Measurements from ENCODE around the gene DPP8. TPM values are rescaled to one million over a fixed set of nuclear protein-coding genes. Genes with fewer than 3 reads are reported as not detected.

DPP8 gene
- polyA plus RNA-seq, 3 donors from 2014 or later = 33.1 to 103 (median 52.0) TPM

GRCh38 chr15:65434201-65434600 is 83.3 kb downstream of the DPP8 start:
- H3K36me3 Mint-ChIP-seq = no peaks in the 10 kb centered on the region
- H3K9me3 Mint-ChIP-seq = no peaks in the 10 kb centered on the region
- no peak overlapping the region for H3K4me3 Mint-ChIP-seq
- H3K4me1 Mint-ChIP-seq = no peaks in the 10 kb centered on the region
- peaks cover 0 to 3% (median 2%) of the 10 kb centered on the region in 3 donors for H3K27me3 Mint-ChIP-seq (ENCODE audit: low read depth in 3 of 3)
- no peak overlapping the region for H3K27ac Mint-ChIP-seq
- no peak for DNase-seq

- Mint-ChIP-seq H3K4me3 (no peak overlapping the region), H3K27ac (no peak overlapping the region), H3K27me3 (ENCODE audit: low read depth in 3 of 3) (peaks cover 0 to 4% (median 0%) of the 10 kb centered on the region in 3 donors), H3K4me1 (no peaks in the 10 kb centered on the region), H3K9me3 (no peaks in the 10 kb centered on the region), H3K36me3 (no peaks in the 10 kb centered on the region)
- no peak for DNase-seq
Observed at GRCh38 chr15:65431731-65432130, 85.8 kb downstream of the DPP8 start.

GRCh38 chr15:65426216-65426853 is 91.2 kb downstream of the DPP8 start:
- DNase-seq = no peak
- H3K9me3 Mint-ChIP-seq = peaks cover 0 to 7% (median 0%) of the 10 kb centered on the region in 6 donors
- H3K36me3 Mint-ChIP-seq = no peaks in the 10 kb centered on the region
- H3K4me1 Mint-ChIP-seq = peaks cover 13 to 20% of the 10 kb centered on the region in 2 donors
- H3K4me3 Mint-ChIP-seq = no peak overlapping the region
- H3K27me3 Mint-ChIP-seq (ENCODE audit: low read depth in 3 of 3) = peaks cover 7 to 18% (median 17%) of the 10 kb centered on the region in 3 donors
- H3K27ac Mint-ChIP-seq = no peak overlapping the region

- peaks cover 0 to 7% (median 0%) of the 10 kb centered on the region in 6 donors for H3K9me3 Mint-ChIP-seq
- no peaks in the 10 kb centered on the region for H3K36me3 Mint-ChIP-seq
- peaks cover 7 to 26% (median 17%) of the 10 kb centered on the region in 3 donors for H3K27me3 Mint-ChIP-seq (ENCODE audit: low read depth in 3 of 3)
- no peak for DNase-seq
- H3K4me3 Mint-ChIP-seq = peak overlapping the region; percentile 8 to 74 (median 21)
- H3K4me1 Mint-ChIP-seq = peaks cover 23 to 31% of the 10 kb centered on the region in 2 donors
- H3K27ac Mint-ChIP-seq = peak overlapping the region in 1 of 6 donors; percentile 18
Observed at GRCh38 chr15:65424683-65425082, 92.8 kb downstream of the DPP8 start.

- Mint-ChIP-seq H3K4me1 (peaks cover 23 to 31% of the 10 kb centered on the region in 2 donors), H3K27me3 (ENCODE audit: low read depth in 3 of 3) (peaks cover 7 to 29% (median 17%) of the 10 kb centered on the region in 3 donors)
- DNase-seq = no peak
Observed at GRCh38 chr15:65423976-65424679, 93.4 kb downstream of the DPP8 start.

GRCh38 chr15:65423150-65423975 is 94.1 kb downstream of the DPP8 start:
- no peak for DNase-seq
- Mint-ChIP-seq H3K4me3 (peak overlapping the region; percentile 74 to 95 (median 88)), H3K36me3 (no peaks in the 10 kb centered on the region), H3K27ac (peak overlapping the region in 3 of 6 donors; percentile 1 to 42 (median 29)), H3K4me1 (peaks cover 23 to 31% of the 10 kb centered on the region in 2 donors), H3K27me3 (ENCODE audit: low read depth in 3 of 3) (peaks cover 9 to 34% (median 17%) of the 10 kb centered on the region in 3 donors), H3K9me3 (peaks cover 0 to 7% (median 0%) of the 10 kb centered on the region in 6 donors)

More at GRCh38 chr15:65423976-65424679, 93.4 kb downstream of the DPP8 start:
- Mint-ChIP-seq H3K27ac (peak overlapping the region in 3 of 6 donors; percentile 1 to 48 (median 18)), H3K4me3 (peak overlapping the region; percentile 74 to 95 (median 88)), H3K9me3 (peaks cover 0 to 7% (median 0%) of the 10 kb centered on the region in 6 donors), H3K36me3 (no peaks in the 10 kb centered on the region)

GRCh38 chr15:65421360-65422215 is 95.9 kb downstream of the DPP8 start:
- Mint-ChIP-seq H3K36me3 (no peaks in the 10 kb centered on the region), H3K27me3 (ENCODE audit: low read depth in 3 of 3) (peaks cover 11 to 36% (median 20%) of the 10 kb centered on the region in 3 donors), H3K4me1 (peaks cover 23 to 31% of the 10 kb centered on the region in 2 donors), H3K27ac (peak overlapping the region in 4 of 6 donors; percentile 66 to 88 (median 78)), H3K9me3 (peaks cover 0 to 7% (median 0%) of the 10 kb centered on the region in 6 donors), H3K4me3 (peak overlapping the region; percentile 92 to 97 (median 96))
- DNase-seq = peak; percentile 36 to 50 (median 43)

- peaks cover 0 to 7% (median 0%) of the 10 kb centered on the region in 6 donors for H3K9me3 Mint-ChIP-seq
- peaks cover 9 to 35% (median 20%) of the 10 kb centered on the region in 3 donors for H3K27me3 Mint-ChIP-seq (ENCODE audit: low read depth in 3 of 3)
- no peak overlapping the region for H3K27ac Mint-ChIP-seq
- H3K4me3 Mint-ChIP-seq = peak overlapping the region; percentile 38 to 97 (median 61)
- H3K36me3 Mint-ChIP-seq = no peaks in the 10 kb centered on the region
- no peak for DNase-seq
- peaks cover 23 to 31% of the 10 kb centered on the region in 2 donors for H3K4me1 Mint-ChIP-seq
Observed at GRCh38 chr15:65420975-65421359, 96.5 kb downstream of the DPP8 start.

- Mint-ChIP-seq H3K27me3 (ENCODE audit: low read depth in 3 of 3) (peaks cover 9 to 28% (median 12%) of the 10 kb centered on the region in 3 donors), H3K4me1 (peaks cover 23 to 25% of the 10 kb centered on the region in 2 donors), H3K9me3 (peaks cover 0 to 3% (median 0%) of the 10 kb centered on the region in 6 donors), H3K27ac (no peak overlapping the region), H3K4me3 (no peak overlapping the region), H3K36me3 (no peaks in the 10 kb centered on the region)
- DNase-seq = no peak
Observed at GRCh38 chr15:65418596-65418995, 98.9 kb downstream of the DPP8 start.

- Mint-ChIP-seq H3K36me3 (no peaks in the 10 kb centered on the region), H3K27me3 (ENCODE audit: low read depth in 3 of 3) (peaks cover 4 to 20% (median 4%) of the 10 kb centered on the region in 3 donors), H3K4me1 (peaks cover 12 to 14% of the 10 kb centered on the region in 2 donors), H3K27ac (peak overlapping the region in 1 of 6 donors; percentile 77), H3K9me3 (no peaks in the 10 kb centered on the region), H3K4me3 (no peak overlapping the region)
- DNase-seq = no peak
Observed at GRCh38 chr15:65416845-65417416, 100.6 kb downstream of the DPP8 start.

GRCh38 chr15:65414841-65415621 is 102.5 kb downstream of the DPP8 start:
- no peak for DNase-seq
- no peak overlapping the region for H3K4me3 Mint-ChIP-seq
- no peaks in the 10 kb centered on the region for H3K36me3 Mint-ChIP-seq
- no peaks in the 10 kb centered on the region for H3K9me3 Mint-ChIP-seq
- no peaks in the 10 kb centered on the region for H3K4me1 Mint-ChIP-seq
- H3K27ac Mint-ChIP-seq = no peak overlapping the region
- peaks cover 4 to 13% (median 4%) of the 10 kb centered on the region in 3 donors for H3K27me3 Mint-ChIP-seq (ENCODE audit: low read depth in 3 of 3)

GRCh38 chr15:65413760-65414144 is 103.7 kb downstream of the DPP8 start:
- no peak overlapping the region for H3K4me3 Mint-ChIP-seq
- H3K9me3 Mint-ChIP-seq = no peaks in the 10 kb centered on the region
- H3K4me1 Mint-ChIP-seq = no peaks in the 10 kb centered on the region
- DNase-seq = no peak
- H3K36me3 Mint-ChIP-seq = no peaks in the 10 kb centered on the region
- no peak overlapping the region for H3K27ac Mint-ChIP-seq
- peaks cover 4 to 6% (median 5%) of the 10 kb centered on the region in 3 donors for H3K27me3 Mint-ChIP-seq (ENCODE audit: low read depth in 3 of 3)

Measured in immature natural killer cell (primary cell).